Suprapubic skin (tissue), 3 donors: ENCODE data around the gene KCTD21.

ENCODE experiments used
- CTCF ChIP-seq, 2 donors: fragments of 200-600 bp in 1 of 2; fragments of 450-650 bp in 1 of 2; sonication (generic) in 1 of 2; IDR thresholded peaks; one replicate each; pipeline ENCODE4 v1.5.1; 2016 to 2019; ENCODE audit warnings: antibody characterized with exemption in 2 of 2, mild to moderate bottlenecking in 1 of 2, moderate library complexity in 1 of 2
- POLR2A ChIP-seq, 2 donors: fragments of 450-650 bp; IDR thresholded peaks; one replicate each; pipeline ENCODE4 v1.6.1; 2017; ENCODE audit warnings: antibody characterized with exemption in 2 of 2, mild to moderate bottlenecking in 2 of 2, moderate library complexity in 2 of 2

GRCh38 chr11:78229106-78229505 is 40.7 kb upstream of the KCTD21 start:
- TF ChIP-seq CTCF (IDR thresholded peaks at IDR 0.05), result no peak
- no peak for TF ChIP-seq POLR2A (IDR thresholded peaks at IDR 0.05)
